Neural progenitor cell (in vitro differentiated cells): Measurements from ENCODE around the gene LIMS2.

Experiments used
- EZH2 ChIP-seq: fragments of 200-600 bp; sonication (generic); IDR thresholded peaks from 2 replicates; pipeline ENCODE4 v1.6.1; 2017; ENCODE audit warnings: antibody characterized with exemption, mild to moderate bottlenecking, moderate library complexity
- TF ChIP-seq, protein P1 (sequence below): fragments of 200-600 bp; sonication (generic); IDR thresholded peaks from 2 replicates; pipeline ENCODE4 v1.5.1; 2017; ENCODE audit warnings: antibody characterized with exemption, mild to moderate bottlenecking

DNA sequence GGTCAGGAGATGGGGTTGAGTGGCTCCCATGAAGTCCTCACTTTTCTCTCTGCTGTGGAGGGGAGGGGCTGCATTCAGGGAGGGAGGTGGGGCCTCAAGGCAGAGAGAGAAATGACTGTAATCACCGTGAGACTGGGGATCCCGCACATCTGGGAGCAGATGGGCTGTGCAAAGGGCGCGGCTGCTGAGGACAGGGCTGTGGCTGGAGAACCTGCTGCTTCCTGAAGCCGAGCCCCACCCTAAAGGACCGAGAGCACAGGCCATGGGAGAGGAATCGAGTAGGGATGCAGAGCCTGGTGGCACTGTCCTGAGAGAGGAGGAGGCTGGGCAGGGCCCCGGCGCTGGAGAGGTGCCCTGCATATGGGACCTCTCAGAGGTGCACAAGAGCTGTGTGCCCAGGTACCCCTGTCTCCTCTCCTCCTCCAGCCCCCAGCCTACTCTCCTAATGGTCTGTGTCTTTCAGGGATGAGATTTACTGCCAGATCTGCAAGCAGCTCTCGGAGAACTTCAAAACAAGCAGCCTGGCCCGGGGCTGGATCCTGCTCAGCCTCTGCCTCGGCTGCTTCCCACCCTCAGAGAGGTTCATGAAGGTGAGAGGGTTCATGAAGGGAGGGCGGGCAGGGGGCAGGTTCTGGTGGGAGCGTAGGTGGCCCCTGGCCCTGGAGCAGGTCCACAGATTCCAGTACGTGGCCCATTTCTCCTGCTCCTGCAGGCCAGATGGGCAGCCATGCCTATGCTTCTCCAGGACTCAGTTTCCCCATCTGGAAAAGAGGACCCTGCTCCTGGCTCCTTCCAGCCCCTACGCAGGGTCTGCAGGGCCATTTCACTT is 55.2 kb downstream of the LIMS2 start:
- TF ChIP-seq EZH2 = no peak
- TF ChIP-seq, protein P1, sequence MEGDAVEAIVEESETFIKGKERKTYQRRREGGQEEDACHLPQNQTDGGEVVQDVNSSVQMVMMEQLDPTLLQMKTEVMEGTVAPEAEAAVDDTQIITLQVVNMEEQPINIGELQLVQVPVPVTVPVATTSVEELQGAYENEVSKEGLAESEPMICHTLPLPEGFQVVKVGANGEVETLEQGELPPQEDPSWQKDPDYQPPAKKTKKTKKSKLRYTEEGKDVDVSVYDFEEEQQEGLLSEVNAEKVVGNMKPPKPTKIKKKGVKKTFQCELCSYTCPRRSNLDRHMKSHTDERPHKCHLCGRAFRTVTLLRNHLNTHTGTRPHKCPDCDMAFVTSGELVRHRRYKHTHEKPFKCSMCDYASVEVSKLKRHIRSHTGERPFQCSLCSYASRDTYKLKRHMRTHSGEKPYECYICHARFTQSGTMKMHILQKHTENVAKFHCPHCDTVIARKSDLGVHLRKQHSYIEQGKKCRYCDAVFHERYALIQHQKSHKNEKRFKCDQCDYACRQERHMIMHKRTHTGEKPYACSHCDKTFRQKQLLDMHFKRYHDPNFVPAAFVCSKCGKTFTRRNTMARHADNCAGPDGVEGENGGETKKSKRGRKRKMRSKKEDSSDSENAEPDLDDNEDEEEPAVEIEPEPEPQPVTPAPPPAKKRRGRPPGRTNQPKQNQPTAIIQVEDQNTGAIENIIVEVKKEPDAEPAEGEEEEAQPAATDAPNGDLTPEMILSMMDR = no peak
